Measurements from ENCODE around the gene HIGD1B. TPM values are rescaled to one million over a fixed set of nuclear protein-coding genes. Genes with fewer than 3 reads are reported as not detected.

Gene HIGD1B
- total and polyA plus RNA-seq, 2 of the 13 experiments (the other 11 are each of a cell fraction or from before 2014, with no cell fraction given): not detected

DNA sequence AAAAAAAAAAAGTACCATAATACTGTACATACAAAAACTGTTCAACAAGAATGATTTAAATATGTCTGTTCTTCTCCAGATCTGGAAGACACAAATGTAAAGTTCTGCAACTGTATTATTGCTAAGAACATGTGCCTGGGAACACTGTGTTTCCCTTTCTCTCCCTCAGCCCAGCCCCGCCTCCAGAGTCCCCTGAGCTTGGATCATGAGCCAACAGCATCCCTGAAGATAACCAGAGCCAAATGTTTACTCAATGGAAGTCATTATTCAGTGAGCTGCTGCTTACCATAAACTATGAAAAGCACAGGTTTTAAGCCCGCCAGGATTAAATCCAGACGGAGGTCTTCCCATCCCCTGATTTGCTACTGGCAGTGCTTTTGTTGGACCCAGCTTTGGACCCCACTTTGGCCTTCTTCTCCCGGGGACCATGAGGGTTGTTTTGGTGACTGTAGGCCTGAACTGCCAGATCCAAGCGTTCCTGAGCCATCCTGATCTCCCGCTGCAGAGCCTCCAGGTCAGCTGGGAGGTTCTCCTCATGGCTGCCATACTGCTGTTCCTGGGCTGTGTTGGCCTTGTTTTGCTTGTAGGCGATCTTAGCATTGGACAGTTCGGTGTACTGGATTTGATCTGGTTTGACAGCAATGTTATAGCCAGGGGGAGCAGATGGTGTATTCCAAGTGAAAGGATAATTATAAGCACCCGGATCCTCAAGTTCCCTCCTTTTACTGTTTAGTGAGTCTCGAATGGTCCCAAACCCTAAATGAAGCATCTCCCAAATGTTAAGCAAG lies 43.2 kb upstream of the HIGD1B start:
- no peak overlapping the region for H3K9ac ChIP-seq (ENCODE audit: insufficient read depth, low read depth, low read length)
- peaks cover 0 to 3% of the 10 kb centered on the region in 2 experiments; a peak in 3 of 5 replicates for H3K36me3 ChIP-seq (replicated peaks in 1 of 2; ENCODE audit: control insufficient read depth in 1 of 2, insufficient read depth in 2 of 2, low read length in 2 of 2)
- H3K4me3 ChIP-seq (replicated peaks in 1 of 3; ENCODE audit: insufficient read depth in 1 of 3, low read depth in 2 of 3, low read length in 3 of 3): no peak overlapping the region
- H4K20me1 ChIP-seq (ENCODE audit: insufficient read depth, low read length): no peaks in the 10 kb centered on the region
- no peaks in the 10 kb centered on the region for H3K27me3 ChIP-seq (ENCODE audit: control insufficient read depth in 1 of 2, insufficient read depth in 2 of 2, low read length in 2 of 2)
- DNase-seq (ENCODE audit: low spot score) (no peak), ATAC-seq (no peak), FAIRE-seq (no peak)
- no peak overlapping the region for H2AFZ ChIP-seq (ENCODE audit: low read length)
- intact Hi-C loops (cut with micrococcal nuclease; ENCODE audit: unreplicated experiment) (no loop called here), in situ Hi-C loops (cut with HindIII; ENCODE audit: extremely low pct_ligation_motif_present, low pct_unique_long_range_greater_than_20kb) (no loop called here)
- H3K9me3 ChIP-seq (ENCODE audit: low read length): no peaks in the 10 kb centered on the region
- no TSS peak for BruUV-seq (replicated peaks)
- H3K4me1 ChIP-seq (ENCODE audit: insufficient read depth, low read length): no peaks in the 10 kb centered on the region
- no peak overlapping the region for H3K27ac ChIP-seq (ENCODE audit: extremely low read length, insufficient read depth, low read length)
- WGBS (ENCODE audit: low lambda C conversion rate): 84% methylated on average over 10 of the region's 10 CpGs
- H3K4me2 ChIP-seq (ENCODE audit: low read depth, low read length): no peak overlapping the region
- ChIA-PET CTCF (ENCODE audit: low intra/inter-chr PET ratio, low total read pairs) (interaction anchor here (1.1 kb wide), 1 partner anchor 11 kb away, joined by 4 read pairs; no protein-coding TSS in a partner anchor), POLR2A (no interaction called here)
- no peaks in the 10 kb centered on the region for H3K79me2 ChIP-seq (ENCODE audit: insufficient read depth, low read length)
- TF ChIP-seq, protein P1, sequence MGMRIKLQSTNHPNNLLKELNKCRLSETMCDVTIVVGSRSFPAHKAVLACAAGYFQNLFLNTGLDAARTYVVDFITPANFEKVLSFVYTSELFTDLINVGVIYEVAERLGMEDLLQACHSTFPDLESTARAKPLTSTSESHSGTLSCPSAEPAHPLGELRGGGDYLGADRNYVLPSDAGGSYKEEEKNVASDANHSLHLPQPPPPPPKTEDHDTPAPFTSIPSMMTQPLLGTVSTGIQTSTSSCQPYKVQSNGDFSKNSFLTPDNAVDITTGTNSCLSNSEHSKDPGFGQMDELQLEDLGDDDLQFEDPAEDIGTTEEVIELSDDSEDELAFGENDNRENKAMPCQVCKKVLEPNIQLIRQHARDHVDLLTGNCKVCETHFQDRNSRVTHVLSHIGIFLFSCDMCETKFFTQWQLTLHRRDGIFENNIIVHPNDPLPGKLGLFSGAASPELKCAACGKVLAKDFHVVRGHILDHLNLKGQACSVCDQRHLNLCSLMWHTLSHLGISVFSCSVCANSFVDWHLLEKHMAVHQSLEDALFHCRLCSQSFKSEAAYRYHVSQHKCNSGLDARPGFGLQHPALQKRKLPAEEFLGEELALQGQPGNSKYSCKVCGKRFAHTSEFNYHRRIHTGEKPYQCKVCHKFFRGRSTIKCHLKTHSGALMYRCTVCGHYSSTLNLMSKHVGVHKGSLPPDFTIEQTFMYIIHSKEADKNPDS (CRISPR knock-in tag; IDR thresholded peaks at IDR 0.05): no peak
- TF ChIP-seq SATB2 (CRISPR knock-in tag; IDR thresholded peaks at IDR 0.05): no peak
- TF ChIP-seq FIP1L1 (IDR thresholded peaks at IDR 0.05; ENCODE audit: borderline replicate concordance, insufficient read depth, low read depth, low read length): no peak
- no peak for TF ChIP-seq MAFK (conservative IDR thresholded peaks at IDR 0.05 in 1 of 2, IDR thresholded peaks at IDR 0.05 in 1 of 2; ENCODE audit: low read length in 2 of 2)
- no peak for TF ChIP-seq ZNF382 (CRISPR knock-in tag; IDR thresholded peaks at IDR 0.05; ENCODE audit: borderline replicate concordance)
- no peak for TF ChIP-seq ZNF431 (CRISPR knock-in tag; IDR thresholded peaks at IDR 0.05; ENCODE audit: borderline replicate concordance, low read depth)
- TF ChIP-seq, protein P2, sequence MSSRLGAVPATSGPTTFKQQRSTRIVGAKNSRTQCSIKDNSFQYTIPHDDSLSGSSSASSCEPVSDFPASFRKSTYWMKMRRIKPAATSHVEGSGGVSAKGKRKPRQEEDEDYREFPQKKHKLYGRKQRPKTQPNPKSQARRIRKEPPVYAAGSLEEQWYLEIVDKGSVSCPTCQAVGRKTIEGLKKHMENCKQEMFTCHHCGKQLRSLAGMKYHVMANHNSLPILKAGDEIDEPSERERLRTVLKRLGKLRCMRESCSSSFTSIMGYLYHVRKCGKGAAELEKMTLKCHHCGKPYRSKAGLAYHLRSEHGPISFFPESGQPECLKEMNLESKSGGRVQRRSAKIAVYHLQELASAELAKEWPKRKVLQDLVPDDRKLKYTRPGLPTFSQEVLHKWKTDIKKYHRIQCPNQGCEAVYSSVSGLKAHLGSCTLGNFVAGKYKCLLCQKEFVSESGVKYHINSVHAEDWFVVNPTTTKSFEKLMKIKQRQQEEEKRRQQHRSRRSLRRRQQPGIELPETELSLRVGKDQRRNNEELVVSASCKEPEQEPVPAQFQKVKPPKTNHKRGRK (CRISPR knock-in tag; IDR thresholded peaks at IDR 0.05): no peak
- TF ChIP-seq, protein P3, sequence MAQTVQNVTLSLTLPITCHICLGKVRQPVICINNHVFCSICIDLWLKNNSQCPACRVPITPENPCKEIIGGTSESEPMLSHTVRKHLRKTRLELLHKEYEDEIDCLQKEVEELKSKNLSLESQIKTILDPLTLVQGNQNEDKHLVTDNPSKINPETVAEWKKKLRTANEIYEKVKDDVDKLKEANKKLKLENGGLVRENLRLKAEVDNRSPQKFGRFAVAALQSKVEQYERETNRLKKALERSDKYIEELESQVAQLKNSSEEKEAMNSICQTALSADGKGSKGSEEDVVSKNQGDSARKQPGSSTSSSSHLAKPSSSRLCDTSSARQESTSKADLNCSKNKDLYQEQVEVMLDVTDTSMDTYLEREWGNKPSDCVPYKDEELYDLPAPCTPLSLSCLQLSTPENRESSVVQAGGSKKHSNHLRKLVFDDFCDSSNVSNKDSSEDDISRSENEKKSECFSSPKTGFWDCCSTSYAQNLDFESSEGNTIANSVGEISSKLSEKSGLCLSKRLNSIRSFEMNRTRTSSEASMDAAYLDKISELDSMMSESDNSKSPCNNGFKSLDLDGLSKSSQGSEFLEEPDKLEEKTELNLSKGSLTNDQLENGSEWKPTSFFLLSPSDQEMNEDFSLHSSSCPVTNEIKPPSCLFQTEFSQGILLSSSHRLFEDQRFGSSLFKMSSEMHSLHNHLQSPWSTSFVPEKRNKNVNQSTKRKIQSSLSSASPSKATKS (CRISPR knock-in tag; IDR thresholded peaks at IDR 0.05): no peak
- TF ChIP-seq ZNF777 (CRISPR knock-in tag; IDR thresholded peaks at IDR 0.05): no peak
- TF ChIP-seq ZNF543 (CRISPR knock-in tag; IDR thresholded peaks at IDR 0.05): no peak
- TF ChIP-seq NFRKB (IDR thresholded peaks at IDR 0.05): no peak
- TF ChIP-seq ZNF615 (CRISPR knock-in tag; IDR thresholded peaks at IDR 0.05; ENCODE audit: borderline replicate concordance): no peak
- TF ChIP-seq, protein P4, sequence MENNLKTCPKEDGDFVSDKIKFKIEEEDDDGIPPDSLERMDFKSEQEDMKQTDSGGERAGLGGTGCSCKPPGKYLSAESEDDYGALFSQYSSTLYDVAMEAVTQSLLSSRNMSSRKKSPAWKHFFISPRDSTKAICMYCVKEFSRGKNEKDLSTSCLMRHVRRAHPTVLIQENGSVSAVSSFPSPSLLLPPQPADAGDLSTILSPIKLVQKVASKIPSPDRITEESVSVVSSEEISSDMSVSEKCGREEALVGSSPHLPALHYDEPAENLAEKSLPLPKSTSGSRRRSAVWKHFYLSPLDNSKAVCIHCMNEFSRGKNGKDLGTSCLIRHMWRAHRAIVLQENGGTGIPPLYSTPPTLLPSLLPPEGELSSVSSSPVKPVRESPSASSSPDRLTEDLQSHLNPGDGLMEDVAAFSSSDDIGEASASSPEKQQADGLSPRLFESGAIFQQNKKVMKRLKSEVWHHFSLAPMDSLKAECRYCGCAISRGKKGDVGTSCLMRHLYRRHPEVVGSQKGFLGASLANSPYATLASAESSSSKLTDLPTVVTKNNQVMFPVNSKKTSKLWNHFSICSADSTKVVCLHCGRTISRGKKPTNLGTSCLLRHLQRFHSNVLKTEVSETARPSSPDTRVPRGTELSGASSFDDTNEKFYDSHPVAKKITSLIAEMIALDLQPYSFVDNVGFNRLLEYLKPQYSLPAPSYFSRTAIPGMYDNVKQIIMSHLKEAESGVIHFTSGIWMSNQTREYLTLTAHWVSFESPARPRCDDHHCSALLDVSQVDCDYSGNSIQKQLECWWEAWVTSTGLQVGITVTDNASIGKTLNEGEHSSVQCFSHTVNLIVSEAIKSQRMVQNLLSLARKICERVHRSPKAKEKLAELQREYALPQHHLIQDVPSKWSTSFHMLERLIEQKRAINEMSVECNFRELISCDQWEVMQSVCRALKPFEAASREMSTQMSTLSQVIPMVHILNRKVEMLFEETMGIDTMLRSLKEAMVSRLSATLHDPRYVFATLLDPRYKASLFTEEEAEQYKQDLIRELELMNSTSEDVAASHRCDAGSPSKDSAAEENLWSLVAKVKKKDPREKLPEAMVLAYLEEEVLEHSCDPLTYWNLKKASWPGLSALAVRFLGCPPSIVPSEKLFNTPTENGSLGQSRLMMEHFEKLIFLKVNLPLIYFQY (CRISPR knock-in tag; IDR thresholded peaks at IDR 0.05; ENCODE audit: borderline replicate concordance): no peak
- TF ChIP-seq POLR2AphosphoS5 (IDR thresholded peaks at IDR 0.05; ENCODE audit: low read depth, low read length): no peak

Data from HepG2 (cell line).